Vagina (tissue), 2 donors: ENCODE measurements around the gene UBR4. TPM values are rescaled to one million over a fixed set of nuclear protein-coding genes. Genes with fewer than 3 reads are reported as not detected.

Experiments
- DNase-seq, 2 donors: peaks; one replicate each; pipeline ENCODE4 v3.0.0-alpha.2; 2017; ENCODE audit errors: extremely low spot score in 2 of 2
- H3K27ac ChIP-seq: fragments of 200-600 bp; sonication (generic); one replicate; pipeline ENCODE4 v1.5.1; 2019
- H3K27me3 ChIP-seq: fragments of 200-600 bp; sonication (generic); one replicate; pipeline ENCODE4 v1.5.1; 2019
- H3K36me3 ChIP-seq, 2 donors: fragments of 200-600 bp; sonication (generic); one replicate each; pipeline ENCODE4 v1.5.1; 2017 to 2019
- H3K4me1 ChIP-seq: fragments of 200-600 bp; sonication (generic); one replicate; pipeline ENCODE4 v1.5.1; 2019
- H3K4me3 ChIP-seq, 2 donors: fragments of 200-600 bp; sonication (generic); 1 replicate in 1 of 2; 2 replicates in 1 of 2; pipeline ENCODE4 v1.5.1; 2016 to 2019
- H3K9me3 ChIP-seq: fragments of 200-600 bp; sonication (generic); one replicate; pipeline ENCODE4 v1.5.1; 2019
- POLR2A ChIP-seq, 2 donors: fragments of 450-650 bp; IDR thresholded peaks; one replicate each; pipeline ENCODE4 v1.6.1; 2017; ENCODE audit warnings: antibody characterized with exemption in 2 of 2, mild to moderate bottlenecking in 2 of 2, moderate library complexity in 2 of 2
- POLR2AphosphoS5 ChIP-seq, 2 donors: sonication (generic); formaldehyde crosslinking; IDR thresholded peaks; one replicate each; pipeline ENCODE4 v1.9.0; 2017; ENCODE audit warnings: antibody characterized with exemption in 2 of 2, mild to moderate bottlenecking in 2 of 2, low read depth in 1 of 2; ENCODE audit not compliant: insufficient read depth in 1 of 2
- intact Hi-C: fragments of 100-400 bp; cut with DNase I; formaldehyde crosslinking; loops from one replicate; pipeline ENCODE4 v1.15.1; 2023
- total RNA-seq: library from RNA; depleted of rRNA; stranded (reverse); fragments of >200 nt; gene quantifications from one replicate; pipeline ENCODE4 v1.2.3, GENCODE V29; 2016
- TF ChIP-seq, protein P1 (sequence below), 3 experiments: fragments of 450-650 bp in 2 of 3; fragments of 200-600 bp in 1 of 3; sonication (generic) in 1 of 3; IDR thresholded peaks; one replicate each; pipeline ENCODE4 v1.5.1; 2017 to 2019; ENCODE audit warnings: antibody characterized with exemption in 3 of 3, mild to moderate bottlenecking in 2 of 3, moderate library complexity in 2 of 3

UBR4 gene
- total RNA-seq, 1 donor from 2014 or later = 157 TPM

DNA sequence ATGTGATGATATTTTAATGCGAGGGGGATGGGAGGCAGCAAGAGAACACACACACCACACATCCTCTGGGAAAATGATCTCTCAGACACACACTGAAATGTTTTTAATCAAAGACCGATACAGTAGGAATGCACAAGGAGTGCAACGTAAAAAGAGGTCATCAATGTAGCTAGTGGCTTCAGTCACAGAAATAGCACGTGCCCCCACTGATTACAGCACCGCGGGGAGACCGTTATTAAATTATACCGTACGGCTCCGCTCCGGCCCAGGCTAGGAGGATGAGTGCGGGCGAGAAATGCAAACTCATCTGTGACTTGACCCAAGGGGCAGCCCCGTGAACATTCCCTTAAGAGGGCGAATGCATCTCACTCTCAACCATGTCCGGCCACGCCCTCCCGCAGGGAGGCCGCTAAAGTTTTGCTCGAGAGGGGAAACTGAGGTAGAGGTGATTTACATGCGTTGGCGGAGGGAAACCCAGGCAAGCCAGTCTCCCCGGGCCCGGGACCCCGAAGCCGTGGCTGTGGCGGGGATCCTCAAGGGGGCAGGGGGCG is 552 bp downstream of the UBR4 start:
- intact Hi-C loops = no loop called here
- no peak for DNase-seq
- peaks cover 71% of the 10 kb centered on the region for H3K4me1 ChIP-seq

DNA sequence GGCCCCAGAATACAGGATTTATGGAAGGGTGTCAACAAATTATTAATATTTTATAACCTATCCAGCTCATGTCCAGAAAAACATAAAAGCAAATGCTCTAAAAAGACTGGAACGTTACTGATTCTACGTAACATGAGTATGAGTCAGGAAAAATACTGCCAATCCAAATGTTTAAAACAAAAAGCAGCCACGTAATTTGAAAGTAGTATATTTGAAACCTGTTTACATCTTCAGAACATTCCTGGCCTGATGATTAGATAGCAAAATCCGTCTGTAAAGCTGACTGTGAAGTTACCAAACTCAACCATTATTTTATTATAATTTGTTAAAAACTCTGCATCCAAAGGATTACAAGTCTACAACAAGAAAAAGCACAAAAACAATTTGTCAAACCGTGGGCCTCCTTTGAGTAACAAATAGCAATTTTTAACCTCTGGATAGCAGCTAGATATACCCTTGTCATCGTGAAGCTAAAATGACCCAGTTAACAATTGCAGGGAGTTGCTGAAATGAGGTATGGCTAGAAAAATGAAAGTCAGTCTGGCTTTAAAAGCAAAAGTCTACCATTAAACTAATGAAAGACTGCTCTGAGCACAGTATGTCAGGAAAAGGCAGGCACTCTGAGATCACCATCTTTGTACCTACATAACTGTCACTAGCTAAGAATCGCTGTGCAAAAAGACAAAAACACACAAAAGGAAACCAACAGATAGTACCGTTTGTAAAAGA is 1.2 kb downstream of the UBR4 start:
- TF ChIP-seq POLR2AphosphoS5 (IDR thresholded peaks at IDR 0.05; ENCODE audit: insufficient read depth in 1 of 2, low read depth in 1 of 2) (no peak), POLR2A (IDR thresholded peaks at IDR 0.05) (no peak)
- TF ChIP-seq, protein P1, sequence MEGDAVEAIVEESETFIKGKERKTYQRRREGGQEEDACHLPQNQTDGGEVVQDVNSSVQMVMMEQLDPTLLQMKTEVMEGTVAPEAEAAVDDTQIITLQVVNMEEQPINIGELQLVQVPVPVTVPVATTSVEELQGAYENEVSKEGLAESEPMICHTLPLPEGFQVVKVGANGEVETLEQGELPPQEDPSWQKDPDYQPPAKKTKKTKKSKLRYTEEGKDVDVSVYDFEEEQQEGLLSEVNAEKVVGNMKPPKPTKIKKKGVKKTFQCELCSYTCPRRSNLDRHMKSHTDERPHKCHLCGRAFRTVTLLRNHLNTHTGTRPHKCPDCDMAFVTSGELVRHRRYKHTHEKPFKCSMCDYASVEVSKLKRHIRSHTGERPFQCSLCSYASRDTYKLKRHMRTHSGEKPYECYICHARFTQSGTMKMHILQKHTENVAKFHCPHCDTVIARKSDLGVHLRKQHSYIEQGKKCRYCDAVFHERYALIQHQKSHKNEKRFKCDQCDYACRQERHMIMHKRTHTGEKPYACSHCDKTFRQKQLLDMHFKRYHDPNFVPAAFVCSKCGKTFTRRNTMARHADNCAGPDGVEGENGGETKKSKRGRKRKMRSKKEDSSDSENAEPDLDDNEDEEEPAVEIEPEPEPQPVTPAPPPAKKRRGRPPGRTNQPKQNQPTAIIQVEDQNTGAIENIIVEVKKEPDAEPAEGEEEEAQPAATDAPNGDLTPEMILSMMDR (IDR thresholded peaks at IDR 0.05) = no peak
- intact Hi-C loops = no loop called here
- no peak for DNase-seq

More for the DNA sequence above, 552 bp downstream of the UBR4 start:
- TF ChIP-seq POLR2AphosphoS5 (IDR thresholded peaks at IDR 0.05; ENCODE audit: insufficient read depth in 1 of 2, low read depth in 1 of 2) = no peak
- no peak for TF ChIP-seq POLR2A (IDR thresholded peaks at IDR 0.05)
- TF ChIP-seq, protein P1 (IDR thresholded peaks at IDR 0.05) = peak in 1 of 3 experiments; percentile 4
- Histone ChIP-seq H3K9me3 (no peaks in the 10 kb centered on the region), H3K36me3 (no peaks in the 10 kb centered on the region), H3K27ac (peak overlapping the region; percentile 98), H3K4me3 (peak overlapping the region; percentile 80 to 99), H3K27me3 (no peaks in the 10 kb centered on the region)

DNA sequence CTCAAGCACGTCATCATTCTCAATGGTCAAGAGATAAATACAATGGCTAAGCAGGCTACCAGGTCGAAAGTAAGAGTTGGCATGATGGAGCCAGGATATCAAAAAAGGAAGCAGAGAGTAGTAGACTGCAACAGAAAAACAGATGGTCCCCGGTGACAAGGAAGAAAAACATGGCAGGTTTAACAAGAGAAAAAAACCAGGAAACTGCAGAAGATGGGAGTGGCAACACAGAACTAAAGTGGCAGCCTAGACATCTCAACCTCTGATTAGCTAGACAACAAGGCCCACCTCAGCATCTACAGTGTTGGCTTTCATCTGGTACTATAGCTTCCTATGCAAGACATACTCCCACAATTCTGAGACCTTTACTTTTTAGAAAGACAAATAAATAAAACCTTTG is 3.1 kb downstream of the UBR4 start:
- Histone ChIP-seq H3K4me3 (no peak overlapping the region), H3K27ac (no peak overlapping the region), H3K4me1 (peaks cover 86% of the 10 kb centered on the region), H3K36me3 (no peaks in the 10 kb centered on the region), H3K9me3 (no peaks in the 10 kb centered on the region), H3K27me3 (no peaks in the 10 kb centered on the region)
- intact Hi-C loops = no loop called here
- DNase-seq = no peak
- TF ChIP-seq POLR2AphosphoS5 (IDR thresholded peaks at IDR 0.05; ENCODE audit: insufficient read depth in 1 of 2, low read depth in 1 of 2) = no peak
- TF ChIP-seq, protein P1 (IDR thresholded peaks at IDR 0.05) = no peak
- no peak for TF ChIP-seq POLR2A (IDR thresholded peaks at IDR 0.05)

More for the DNA sequence above, 1.2 kb downstream of the UBR4 start:
- no peaks in the 10 kb centered on the region for H3K9me3 ChIP-seq
- peak overlapping the region; percentile 80 to 99 for H3K4me3 ChIP-seq
- H3K36me3 ChIP-seq = no peaks in the 10 kb centered on the region
- peaks cover 75% of the 10 kb centered on the region for H3K4me1 ChIP-seq
- H3K27ac ChIP-seq = peak overlapping the region; percentile 98
- no peaks in the 10 kb centered on the region for H3K27me3 ChIP-seq

DNA sequence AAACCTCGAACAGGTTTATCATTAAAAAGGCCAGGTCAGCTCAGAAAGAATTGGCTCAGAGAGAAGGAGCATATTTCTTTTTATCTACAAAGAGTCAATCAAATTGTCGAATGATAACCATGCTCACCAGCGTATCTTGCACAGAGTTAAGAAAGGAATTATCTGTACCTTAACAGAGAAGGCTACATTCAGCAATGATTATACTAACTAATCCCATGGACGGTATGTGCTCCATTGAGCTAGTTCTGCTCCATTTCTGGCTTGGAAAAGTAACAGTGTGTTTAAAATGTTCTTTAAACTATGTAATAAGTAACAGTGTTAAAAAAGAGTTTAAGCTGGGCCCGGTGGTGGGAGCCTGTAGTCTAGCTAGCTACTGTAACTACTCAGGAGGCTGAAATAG is 4.2 kb downstream of the UBR4 start:
- H3K27me3 ChIP-seq = no peaks in the 10 kb centered on the region
- TF ChIP-seq, protein P1 (IDR thresholded peaks at IDR 0.05) = no peak
- TF ChIP-seq POLR2AphosphoS5 (IDR thresholded peaks at IDR 0.05; ENCODE audit: insufficient read depth in 1 of 2, low read depth in 1 of 2) (no peak), POLR2A (IDR thresholded peaks at IDR 0.05) (no peak)
- H3K4me3 ChIP-seq = no peak overlapping the region
- no peak for DNase-seq
- H3K27ac ChIP-seq = no peak overlapping the region
- peaks cover 0 to under 1% of the 10 kb centered on the region in 2 donors for H3K36me3 ChIP-seq
- no peaks in the 10 kb centered on the region for H3K9me3 ChIP-seq
- peaks cover 80% of the 10 kb centered on the region for H3K4me1 ChIP-seq
- intact Hi-C loops = no loop called here

DNA sequence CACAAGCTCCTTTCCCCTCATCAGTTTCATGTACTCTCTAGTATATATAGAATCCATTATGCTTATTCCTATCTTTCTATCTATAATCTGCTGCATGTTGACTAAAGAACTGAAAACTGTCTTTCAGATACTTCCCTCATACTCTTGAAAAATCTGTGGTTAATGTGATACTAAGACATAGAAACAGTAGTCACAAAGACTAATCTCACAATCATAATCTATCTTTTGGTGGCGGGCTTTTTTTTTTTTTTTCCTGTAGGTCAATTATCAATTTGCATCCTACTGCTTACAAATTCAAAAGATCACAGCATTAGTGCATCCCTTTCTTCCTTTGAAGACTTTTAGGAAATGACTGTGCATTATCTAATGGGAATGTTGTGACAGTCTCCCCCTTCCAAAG is 4.7 kb downstream of the UBR4 start:
- peaks cover 0 to 3% of the 10 kb centered on the region in 2 donors for H3K36me3 ChIP-seq
- no peak overlapping the region for H3K27ac ChIP-seq
- H3K4me1 ChIP-seq = peaks cover 77% of the 10 kb centered on the region
- no peak overlapping the region for H3K4me3 ChIP-seq
- TF ChIP-seq POLR2A (IDR thresholded peaks at IDR 0.05) = no peak
- TF ChIP-seq, protein P1 (IDR thresholded peaks at IDR 0.05) = no peak
- no peak for TF ChIP-seq POLR2AphosphoS5 (IDR thresholded peaks at IDR 0.05; ENCODE audit: insufficient read depth in 1 of 2, low read depth in 1 of 2)
- H3K27me3 ChIP-seq = no peaks in the 10 kb centered on the region
- intact Hi-C loops = no loop called here
- DNase-seq = no peak
- no peaks in the 10 kb centered on the region for H3K9me3 ChIP-seq
